Loucy (cell line): ENCODE measurements around the gene NPAS1.

ENCODE experiments used
- EZH2phosphoT487 ChIP-seq: fragments of 200-600 bp; IDR thresholded peaks from 2 replicates; pipeline ENCODE4 v1.6.1; 2018; ENCODE audit warnings: antibody characterized with exemption, mild to moderate bottlenecking, moderate library complexity, borderline replicate concordance
- TF ChIP-seq, protein P1 (sequence below): fragments of 200-600 bp; sonication (generic); conservative IDR thresholded peaks from 2 replicates; pipeline ENCODE4 v1.5.1; 2014; ENCODE audit warnings: mild to moderate bottlenecking, antibody characterized with exemption, low read length

DNA sequence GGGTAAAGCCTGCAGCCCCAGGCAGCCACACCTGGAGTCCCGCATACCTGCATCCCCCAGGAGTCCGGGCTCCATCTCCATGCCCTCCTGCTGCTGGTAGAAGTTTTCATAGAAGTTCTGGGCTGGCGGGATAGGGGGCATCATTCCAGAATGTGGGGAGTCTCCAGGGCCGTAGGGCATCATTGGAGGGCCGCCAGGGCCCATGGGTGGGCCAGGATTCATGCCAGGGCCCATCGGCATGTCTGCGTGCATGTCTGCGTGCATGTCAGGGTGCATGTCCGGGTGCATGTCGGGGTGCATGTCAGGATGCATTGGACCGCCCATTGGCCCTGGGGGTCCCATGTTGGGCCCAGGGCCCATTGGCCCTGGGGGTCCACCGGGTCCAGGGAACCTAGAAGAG lies 52.1 kb downstream of the NPAS1 start:
- TF ChIP-seq, protein P1, sequence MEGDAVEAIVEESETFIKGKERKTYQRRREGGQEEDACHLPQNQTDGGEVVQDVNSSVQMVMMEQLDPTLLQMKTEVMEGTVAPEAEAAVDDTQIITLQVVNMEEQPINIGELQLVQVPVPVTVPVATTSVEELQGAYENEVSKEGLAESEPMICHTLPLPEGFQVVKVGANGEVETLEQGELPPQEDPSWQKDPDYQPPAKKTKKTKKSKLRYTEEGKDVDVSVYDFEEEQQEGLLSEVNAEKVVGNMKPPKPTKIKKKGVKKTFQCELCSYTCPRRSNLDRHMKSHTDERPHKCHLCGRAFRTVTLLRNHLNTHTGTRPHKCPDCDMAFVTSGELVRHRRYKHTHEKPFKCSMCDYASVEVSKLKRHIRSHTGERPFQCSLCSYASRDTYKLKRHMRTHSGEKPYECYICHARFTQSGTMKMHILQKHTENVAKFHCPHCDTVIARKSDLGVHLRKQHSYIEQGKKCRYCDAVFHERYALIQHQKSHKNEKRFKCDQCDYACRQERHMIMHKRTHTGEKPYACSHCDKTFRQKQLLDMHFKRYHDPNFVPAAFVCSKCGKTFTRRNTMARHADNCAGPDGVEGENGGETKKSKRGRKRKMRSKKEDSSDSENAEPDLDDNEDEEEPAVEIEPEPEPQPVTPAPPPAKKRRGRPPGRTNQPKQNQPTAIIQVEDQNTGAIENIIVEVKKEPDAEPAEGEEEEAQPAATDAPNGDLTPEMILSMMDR = no peak
- no peak for TF ChIP-seq EZH2phosphoT487
